GM23248 (cell line): ENCODE results near the gene ARRB1. TPM values are rescaled to one million over a fixed set of nuclear protein-coding genes. Genes with fewer than 3 reads are reported as not detected.

ENCODE experiments used
- DNase-seq: peaks from one replicate; pipeline ENCODE4 v3.0.0-alpha.2; 2015
- H2AFZ ChIP-seq: fragments of 200-600 bp; sonication (generic); 2 replicates; pipeline ENCODE4 v1.6.1; 2016; ENCODE audit warnings: antibody characterized with exemption
- H3F3A ChIP-seq: fragments of 200-600 bp; sonication (generic); 2 replicates; pipeline ENCODE4 v1.6.1; 2016; ENCODE audit warnings: mild to moderate bottlenecking, antibody characterized with exemption, mixed run types; ENCODE audit not compliant: insufficient read depth
- H3K27ac ChIP-seq: fragments of 200-600 bp; sonication (generic); 2 replicates; pipeline ENCODE4 v1.5.1; 2016; ENCODE audit warnings: mild to moderate bottlenecking
- H3K27me3 ChIP-seq: fragments of 200-600 bp; sonication (generic); replicated peaks from 2 replicates; pipeline ENCODE4 v1.6.1; 2016; ENCODE audit warnings: mild to moderate bottlenecking; ENCODE audit not compliant: insufficient read depth
- H3K36me3 ChIP-seq: fragments of 200-600 bp; sonication (generic); 2 replicates; pipeline ENCODE4 v1.6.1; 2016; ENCODE audit warnings: low read depth, mild to moderate bottlenecking
- H3K4me1 ChIP-seq: fragments of 200-600 bp; sonication (generic); 2 replicates; pipeline ENCODE4 v1.6.1; 2016; ENCODE audit warnings: mild to moderate bottlenecking; ENCODE audit not compliant: insufficient read depth
- H3K4me2 ChIP-seq: fragments of 200-600 bp; sonication (generic); one replicate; pipeline ENCODE4 v1.6.1; 2016; ENCODE audit warnings: mild to moderate bottlenecking; ENCODE audit not compliant: unreplicated experiment
- H3K4me3 ChIP-seq: fragments of 200-600 bp; sonication (generic); 2 replicates; pipeline ENCODE4 v1.5.1; 2016; ENCODE audit warnings: mild to moderate bottlenecking
- H3K79me2 ChIP-seq: fragments of 200-600 bp; sonication (generic); 2 replicates; pipeline ENCODE4 v1.6.1; 2016; ENCODE audit warnings: mild to moderate bottlenecking; ENCODE audit not compliant: insufficient read depth
- H3K9ac ChIP-seq: fragments of 200-600 bp; sonication (generic); 2 replicates; pipeline ENCODE4 v1.6.1; 2016; ENCODE audit warnings: mild to moderate bottlenecking
- H3K9me2 ChIP-seq: fragments of 200-600 bp; sonication (generic); 2 replicates; pipeline ENCODE4 v1.6.1; 2016; ENCODE audit warnings: mixed run types, mild to moderate bottlenecking, moderate library complexity; ENCODE audit not compliant: insufficient read depth
- H3K9me3 ChIP-seq: fragments of 200-600 bp; sonication (generic); one replicate; pipeline ENCODE4 v1.6.1; 2017; ENCODE audit warnings: low read depth
- H4K20me1 ChIP-seq: fragments of 200-600 bp; sonication (generic); 2 replicates; pipeline ENCODE4 v1.6.0; 2016; ENCODE audit not compliant: insufficient read depth
- EZH2 ChIP-seq: fragments of 200-600 bp; sonication (generic); IDR thresholded peaks from 2 replicates; pipeline ENCODE4 v1.6.1; 2018; ENCODE audit warnings: antibody characterized with exemption, mild to moderate bottlenecking; ENCODE audit not compliant: insufficient read depth, poor library complexity, severe bottlenecking
- EZH2phosphoT487 ChIP-seq: fragments of 200-600 bp; sonication (generic); IDR thresholded peaks from 2 replicates; pipeline ENCODE4 v1.6.1; 2018; ENCODE audit warnings: antibody characterized with exemption, moderate library complexity, mild to moderate bottlenecking, low read depth; ENCODE audit not compliant: insufficient read depth
- WGBS, 2 experiments: methylation state at CpG; one replicate each; pipeline ENCODE4 v1.1.6; 2015 to 2017; ENCODE audit warnings: low lambda C conversion rate in 2 of 2, low coverage in 1 of 2; ENCODE audit errors: missing lambda C conversion rate in 2 of 2; 5-methylcytosine and 5-hydroxymethylcytosine counted together
- in situ Hi-C: fragments of 300-500 bp; cut with MboI; formaldehyde crosslinking; loops from 2 replicates; pipeline ENCODE4 v1.15.0; 2020
- polyA plus RNA-seq: library from polyadenylated mRNA; unstranded; fragments of >200 nt; fragmentation: Nextera tagmentation; extraction: Ambion mirVana; gene quantifications from 2 replicates; pipeline ENCODE4 v1.2.1, GENCODE V29; 2016
- total RNA-seq: library from RNA; depleted of rRNA; stranded (reverse); fragments of >200 nt; shearing (Covaris generic); gene quantifications from 2 replicates; pipeline ENCODE4 v1.2.3, GENCODE V29; 2014

Gene ARRB1
- total and polyA plus RNA-seq, 2 experiments from 2014 or later = 2.0 to 3.1 TPM

GRCh38 chr11:75319035-75319877, 32.2 kb downstream of the ARRB1 start:
- Histone ChIP-seq H3K9me2 (no peaks in the 10 kb centered on the region), H3K9me3 (no peaks in the 10 kb centered on the region), H3K4me2 (no peak overlapping the region), H2AFZ (no peak overlapping the region), H3K79me2 (no peaks in the 10 kb centered on the region), H3F3A (no peaks in the 10 kb centered on the region), H3K4me3 (no peak overlapping the region), H3K9ac (no peak overlapping the region), H3K4me1 (no peaks in the 10 kb centered on the region), H3K27me3 (no peaks in the 10 kb centered on the region), H3K27ac (no peak overlapping the region), H4K20me1 (no peaks in the 10 kb centered on the region), H3K36me3 (no peaks in the 10 kb centered on the region)
- in situ Hi-C loops = no loop called here
- peak; percentile 41 for DNase-seq
- WGBS, 2 experiments = 71 to 73% methylated on average over 11 of the region's 11 CpGs
- TF ChIP-seq EZH2 (no peak), EZH2phosphoT487 (no peak)

- no peak for TF ChIP-seq EZH2phosphoT487
- TF ChIP-seq EZH2 = no peak
- H2AFZ ChIP-seq = no peak overlapping the region
- WGBS, 2 experiments = 68 to 71% methylated on average over 12 of the region's 12 CpGs
Observed at GRCh38 chr11:75317446-75318122, 33.9 kb downstream of the ARRB1 start.

GRCh38 chr11:75315439-75315805, 36.0 kb downstream of the ARRB1 start:
- H3K27ac ChIP-seq = no peak overlapping the region
- DNase-seq = no peak
- TF ChIP-seq EZH2 (no peak), EZH2phosphoT487 (no peak)
- no peak overlapping the region for H3K4me3 ChIP-seq
- H3K4me2 ChIP-seq = no peak overlapping the region
- no peak overlapping the region for H3K9ac ChIP-seq
- no peaks in the 10 kb centered on the region for H3K36me3 ChIP-seq
- peaks cover 3% of the 10 kb centered on the region; the same call in 1 of the 2 replicates for H3F3A ChIP-seq
- H3K79me2 ChIP-seq = no peaks in the 10 kb centered on the region
- 83 to 87% methylated on average over 6 of the region's 6 CpGs for WGBS, 2 experiments
- H2AFZ ChIP-seq = no peak overlapping the region
- in situ Hi-C loops = no loop called here
- no peaks in the 10 kb centered on the region for H3K9me3 ChIP-seq
- no peaks in the 10 kb centered on the region for H4K20me1 ChIP-seq
- no peaks in the 10 kb centered on the region for H3K27me3 ChIP-seq
- H3K4me1 ChIP-seq = peaks cover 10% of the 10 kb centered on the region; the same call in 1 of the 2 replicates
- no peaks in the 10 kb centered on the region for H3K9me2 ChIP-seq

More at GRCh38 chr11:75317446-75318122, 33.9 kb downstream of the ARRB1 start:
- no peaks in the 10 kb centered on the region for H3K36me3 ChIP-seq
- no peak overlapping the region for H3K4me2 ChIP-seq
- H3K9ac ChIP-seq = no peak overlapping the region
- peaks cover 3% of the 10 kb centered on the region; the same call in 1 of the 2 replicates for H3F3A ChIP-seq
- no peaks in the 10 kb centered on the region for H4K20me1 ChIP-seq
- no peaks in the 10 kb centered on the region for H3K9me3 ChIP-seq
- in situ Hi-C loops = no loop called here
- no peak overlapping the region for H3K4me3 ChIP-seq
- no peak overlapping the region for H3K27ac ChIP-seq
- DNase-seq = no peak
- peaks cover 10% of the 10 kb centered on the region; the same call in 1 of the 2 replicates for H3K4me1 ChIP-seq
- H3K79me2 ChIP-seq = no peaks in the 10 kb centered on the region
- no peaks in the 10 kb centered on the region for H3K9me2 ChIP-seq
- no peaks in the 10 kb centered on the region for H3K27me3 ChIP-seq

GRCh38 chr11:75314771-75315438, 36.6 kb downstream of the ARRB1 start:
- WGBS, 2 experiments = 84 to 88% methylated on average over 16 of the region's 16 CpGs
- no peak for DNase-seq
- in situ Hi-C loops = no loop called here
- Histone ChIP-seq H3K9ac (no peak overlapping the region), H3K4me3 (no peak overlapping the region), H3K79me2 (no peaks in the 10 kb centered on the region), H3F3A (peaks cover 3% of the 10 kb centered on the region; the same call in 1 of the 2 replicates), H3K27ac (no peak overlapping the region), H3K27me3 (no peaks in the 10 kb centered on the region), H3K36me3 (no peaks in the 10 kb centered on the region), H4K20me1 (no peaks in the 10 kb centered on the region), H3K4me1 (peaks cover 10% of the 10 kb centered on the region; the same call in 1 of the 2 replicates), H2AFZ (no peak overlapping the region), H3K4me2 (no peak overlapping the region), H3K9me2 (no peaks in the 10 kb centered on the region), H3K9me3 (no peaks in the 10 kb centered on the region)
- TF ChIP-seq EZH2phosphoT487 (no peak), EZH2 (no peak)
